OCI-LY3 (cell line): Measurements from ENCODE around the gene KRTAP10-8.
"Not testable (repeated sequence)": the region's sequence is repeated elsewhere in the genome, so short reads cannot be mapped to it uniquely, and the experiment has no call there.

ENCODE experiments used
- H2AFZ ChIP-seq: fragments of 200-600, 300-600 bp; shearing (Covaris generic); 2 replicates; pipeline ENCODE4 v1.6.0; 2014; ENCODE audit warnings: antibody characterized with exemption, low read depth, low read length
- H3K27ac ChIP-seq: fragments of 200-600, 300-600 bp; sonication (generic); 2 replicates; pipeline ENCODE4 v1.5.1; 2014; ENCODE audit warnings: mild to moderate bottlenecking, low read length, moderate library complexity, mixed read lengths
- H3K27me3 ChIP-seq: fragments of 200-600, 300-600 bp; sonication (generic); 2 replicates; pipeline ENCODE4 v1.6.1; 2014; ENCODE audit warnings: low read depth, low read length, mixed read lengths
- H3K36me3 ChIP-seq: fragments of 200-600, 300-600 bp; sonication (generic); replicated peaks from 2 replicates; pipeline ENCODE3; 2014; ENCODE audit warnings: low read depth, low read length, mixed read lengths
- H3K4me1 ChIP-seq: fragments of 300-600, 200-600 bp; sonication (generic); 2 replicates; pipeline ENCODE4 v1.6.1; 2014; ENCODE audit warnings: low read length, mixed read lengths
- H3K4me2 ChIP-seq: fragments of 200-600, 300-600 bp; sonication (generic); 2 replicates; pipeline ENCODE4 v1.6.1; 2014; ENCODE audit warnings: low read length, mixed read lengths
- H3K4me3 ChIP-seq: fragments of 300-600, 200-600 bp; sonication (generic); 2 replicates; pipeline ENCODE4 v1.5.1; 2014; ENCODE audit warnings: antibody characterized with exemption, mild to moderate bottlenecking, low read length, moderate library complexity
- H3K79me2 ChIP-seq: fragments of 300-600, 200-600 bp; shearing (Covaris generic); 2 replicates; pipeline ENCODE4 v1.6.1; 2014; ENCODE audit warnings: mild to moderate bottlenecking, low read length, mixed read lengths
- H3K9ac ChIP-seq: fragments of 300-600, 200-600 bp; shearing (Covaris generic); 2 replicates; pipeline ENCODE4 v1.6.0; 2014; ENCODE audit warnings: mild to moderate bottlenecking, low read length, moderate library complexity
- H3K9me3 ChIP-seq: fragments of 200-600, 300-600 bp; shearing (Covaris generic); 2 replicates; pipeline ENCODE4 v1.6.1; 2014; ENCODE audit warnings: low read length, mixed read lengths; ENCODE audit not compliant: insufficient read depth
- H4K20me1 ChIP-seq: fragments of 200-600, 300-600 bp; sonication (generic); 2 replicates; pipeline ENCODE4 v1.6.1; 2016; ENCODE audit warnings: low read length, mixed read lengths; ENCODE audit not compliant: insufficient read depth
- EZH2phosphoT487 ChIP-seq: fragments of 200-600 bp; shearing (Covaris generic); IDR thresholded peaks from 2 replicates; pipeline ENCODE4 v1.6.1; 2018; ENCODE audit warnings: antibody characterized with exemption, mixed run types, low read depth
- TF ChIP-seq, protein P1 (sequence below): fragments of 200-600, 300-600 bp; sonication (generic); IDR thresholded peaks from 2 replicates; pipeline ENCODE4 v1.5.1; 2014; ENCODE audit warnings: antibody characterized with exemption, low read length, low read depth

The KRTAP10-8 gene

DNA sequence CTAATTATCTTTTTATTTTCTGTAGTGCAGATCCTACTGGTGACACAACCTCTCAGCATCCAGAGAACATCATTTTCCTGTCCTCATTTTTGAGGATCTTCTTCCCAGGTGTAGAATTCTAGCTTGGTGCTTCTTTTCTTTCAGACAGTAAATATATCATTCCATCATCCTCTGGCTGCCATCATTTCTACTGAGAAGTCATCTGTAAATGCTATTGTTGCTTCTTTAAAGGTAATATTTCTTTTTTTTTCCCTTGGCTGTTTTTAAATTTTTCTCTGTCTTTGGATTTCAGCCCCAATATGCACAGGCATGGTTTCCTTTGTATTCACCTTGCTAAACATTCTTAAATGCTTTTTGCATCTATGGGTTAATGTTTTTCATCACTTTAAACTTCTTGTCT lies 11.7 kb downstream of the KRTAP10-8 start:
- no peaks in the 10 kb centered on the region for H3K36me3 ChIP-seq
- no peaks in the 10 kb centered on the region for H3K79me2 ChIP-seq
- TF ChIP-seq EZH2phosphoT487: no peak
- H3K27ac ChIP-seq: no peak overlapping the region
- no peak overlapping the region for H3K9ac ChIP-seq
- no peaks in the 10 kb centered on the region for H3K27me3 ChIP-seq
- H3K4me3 ChIP-seq: no peak overlapping the region
- no peak overlapping the region for H2AFZ ChIP-seq
- no peaks in the 10 kb centered on the region for H4K20me1 ChIP-seq
- peaks cover 4% of the 10 kb centered on the region; the same call in 1 of the 2 replicates for H3K9me3 ChIP-seq
- no peak overlapping the region for H3K4me2 ChIP-seq
- H3K4me1 ChIP-seq: no peaks in the 10 kb centered on the region

DNA sequence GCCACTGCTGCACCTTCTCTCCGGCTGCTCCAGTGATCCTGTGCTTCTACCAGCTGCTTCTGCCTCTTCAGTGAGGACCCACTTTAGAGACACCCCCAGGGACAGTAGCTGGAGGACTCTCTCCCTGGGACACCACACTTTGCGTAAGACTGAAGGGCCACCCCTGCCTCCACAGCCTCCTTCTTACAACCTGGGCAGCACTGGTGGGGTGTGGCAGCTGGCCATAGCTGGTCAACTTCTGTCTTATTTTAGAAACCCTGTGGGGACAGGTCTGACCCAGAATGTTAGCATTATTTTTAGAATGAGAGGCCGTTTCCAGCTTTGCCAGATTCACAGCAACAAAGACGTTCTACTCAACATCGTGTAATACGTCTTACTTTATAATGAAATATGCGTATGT lies 13.9 kb downstream of the KRTAP10-8 start:
- TF ChIP-seq, protein P1, sequence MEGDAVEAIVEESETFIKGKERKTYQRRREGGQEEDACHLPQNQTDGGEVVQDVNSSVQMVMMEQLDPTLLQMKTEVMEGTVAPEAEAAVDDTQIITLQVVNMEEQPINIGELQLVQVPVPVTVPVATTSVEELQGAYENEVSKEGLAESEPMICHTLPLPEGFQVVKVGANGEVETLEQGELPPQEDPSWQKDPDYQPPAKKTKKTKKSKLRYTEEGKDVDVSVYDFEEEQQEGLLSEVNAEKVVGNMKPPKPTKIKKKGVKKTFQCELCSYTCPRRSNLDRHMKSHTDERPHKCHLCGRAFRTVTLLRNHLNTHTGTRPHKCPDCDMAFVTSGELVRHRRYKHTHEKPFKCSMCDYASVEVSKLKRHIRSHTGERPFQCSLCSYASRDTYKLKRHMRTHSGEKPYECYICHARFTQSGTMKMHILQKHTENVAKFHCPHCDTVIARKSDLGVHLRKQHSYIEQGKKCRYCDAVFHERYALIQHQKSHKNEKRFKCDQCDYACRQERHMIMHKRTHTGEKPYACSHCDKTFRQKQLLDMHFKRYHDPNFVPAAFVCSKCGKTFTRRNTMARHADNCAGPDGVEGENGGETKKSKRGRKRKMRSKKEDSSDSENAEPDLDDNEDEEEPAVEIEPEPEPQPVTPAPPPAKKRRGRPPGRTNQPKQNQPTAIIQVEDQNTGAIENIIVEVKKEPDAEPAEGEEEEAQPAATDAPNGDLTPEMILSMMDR: no peak
- TF ChIP-seq EZH2phosphoT487: no peak
- 0 out of 2 replicates have a peak, but pooled peaks cover 1% of the 10 kb centered on the region for H3K9me3 ChIP-seq
- no peak overlapping the region for H2AFZ ChIP-seq
- no peaks in the 10 kb centered on the region for H4K20me1 ChIP-seq
- no peaks in the 10 kb centered on the region for H3K79me2 ChIP-seq
- H3K36me3 ChIP-seq: no peaks in the 10 kb centered on the region
- no peak overlapping the region for H3K4me2 ChIP-seq
- H3K9ac ChIP-seq: no peak overlapping the region
- H3K4me1 ChIP-seq: no peaks in the 10 kb centered on the region
- H3K27ac ChIP-seq: no peak overlapping the region
- no peaks in the 10 kb centered on the region for H3K27me3 ChIP-seq
- H3K4me3 ChIP-seq: no peak overlapping the region

DNA sequence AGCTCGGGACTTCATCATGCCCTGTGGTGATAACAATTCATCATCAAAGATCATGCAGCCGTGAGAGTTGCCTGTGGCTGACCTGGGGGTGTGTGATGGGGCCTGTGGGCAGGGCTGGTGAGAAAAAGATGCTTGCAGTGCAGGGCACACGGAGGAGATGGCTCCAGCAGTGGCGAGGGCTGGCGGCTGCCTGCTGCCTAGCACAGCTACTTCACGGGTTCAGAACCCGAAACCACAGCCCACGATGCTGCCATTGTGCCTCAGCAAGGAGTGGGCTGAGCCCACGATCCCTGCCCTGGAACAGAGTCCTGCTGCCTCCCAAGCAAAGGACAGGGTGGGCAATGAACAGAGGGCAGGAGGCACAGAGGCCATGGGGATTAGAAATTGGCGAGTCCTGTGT lies 14.4 kb downstream of the KRTAP10-8 start:
- Histone ChIP-seq H3K79me2 (no peaks in the 10 kb centered on the region), H3K9ac (no peak overlapping the region)

GRCh38 chr21:44626673-44627143 lies 14.8 kb downstream of the KRTAP10-8 start, which contains the start of gene KRTAP10-9:
Gene KRTAP10-9 (plus strand): TSS chr21:44627093. CDS start chr21:44627172, 79 bp downstream.
- Histone ChIP-seq H3K4me1 (no peaks in the 10 kb centered on the region), H3K36me3 (no peaks in the 10 kb centered on the region), H4K20me1 (no peaks in the 10 kb centered on the region), H3K27me3 (no peaks in the 10 kb centered on the region), H2AFZ (no peak within 1 kb of the TSS), H3K79me2 (no peaks in the 10 kb centered on the region), H3K4me3 (no peak within 1 kb of the TSS), H3K9ac (no peak within 1 kb of the TSS), H3K4me2 (no peak within 1 kb of the TSS), H3K9me3 (0 out of 2 replicates have a peak, but pooled peaks cover 6% of the 10 kb centered on the region), H3K27ac (no peak within 1 kb of the TSS)
- TF ChIP-seq, protein P1: no peak
- TF ChIP-seq EZH2phosphoT487: no peak

More for the DNA sequence above, 14.4 kb downstream of the KRTAP10-8 start:
- Histone ChIP-seq H3K4me3 (no peak overlapping the region), H3K27ac (no peak overlapping the region), H4K20me1 (no peaks in the 10 kb centered on the region), H2AFZ (no peak overlapping the region), H3K36me3 (no peaks in the 10 kb centered on the region), H3K4me2 (no peak overlapping the region), H3K27me3 (no peaks in the 10 kb centered on the region), H3K9me3 (0 out of 2 replicates have a peak, but pooled peaks cover 6% of the 10 kb centered on the region), H3K4me1 (no peaks in the 10 kb centered on the region)
- TF ChIP-seq, protein P1: no peak
- no peak for TF ChIP-seq EZH2phosphoT487

DNA sequence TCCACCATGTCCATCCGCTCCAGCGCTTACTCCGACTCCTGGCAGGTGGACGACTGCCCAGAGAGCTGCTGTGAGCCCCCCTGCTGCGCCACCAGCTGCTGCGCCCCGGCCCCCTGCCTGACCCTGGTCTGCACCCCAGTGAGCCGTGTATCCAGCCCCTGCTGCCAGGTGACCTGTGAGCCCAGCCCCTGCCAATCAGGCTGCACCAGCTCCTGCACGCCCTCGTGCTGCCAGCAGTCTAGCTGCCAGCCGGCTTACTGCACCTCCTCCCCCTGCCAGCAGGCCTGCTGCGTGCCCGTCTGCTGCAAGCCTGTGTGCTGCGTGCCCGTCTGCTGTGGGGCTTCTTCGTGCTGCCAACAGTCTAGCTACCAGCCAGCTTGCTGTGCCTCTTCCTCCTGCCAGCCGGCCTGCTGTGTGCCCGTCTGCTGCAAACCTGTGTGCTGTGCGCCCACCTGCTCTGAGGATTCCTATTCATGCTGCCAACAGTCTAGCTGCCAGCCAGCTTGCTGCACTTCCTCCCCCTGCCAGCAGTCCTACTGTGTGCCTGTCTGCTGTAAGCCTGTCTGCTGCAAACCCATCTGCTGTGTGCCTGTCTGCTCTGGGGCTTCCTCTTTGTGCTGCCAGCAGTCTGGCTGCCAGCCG lies 15.4 kb downstream of the KRTAP10-8 start:
- not testable (repeated sequence) for H3K4me1 ChIP-seq, H3K4me3 ChIP-seq, H3K79me2 ChIP-seq, H3K9me3 ChIP-seq, H3K27ac ChIP-seq, H3K9ac ChIP-seq, H3K4me2 ChIP-seq, H2AFZ ChIP-seq, H3K36me3 ChIP-seq, H4K20me1 ChIP-seq, H3K27me3 ChIP-seq

GRCh38 chr21:44627831-44628233 lies 16.0 kb downstream of the KRTAP10-8 start:
- H3K4me3 ChIP-seq, H3K4me2 ChIP-seq, H3K4me1 ChIP-seq, H3K79me2 ChIP-seq, H3K9ac ChIP-seq, H4K20me1 ChIP-seq, H3K27me3 ChIP-seq, H3K9me3 ChIP-seq, H3K27ac ChIP-seq, H3K36me3 ChIP-seq, H2AFZ ChIP-seq: not testable (repeated sequence)
